ENCODE measurements around the gene CPAMD8. TPM values are rescaled to one million over a fixed set of nuclear protein-coding genes. Genes with fewer than 3 reads are reported as not detected.

CPAMD8 gene
- total and polyA plus RNA-seq, 11 donors, result 5.2 to 49.5 (median 16.9) TPM

GRCh38 chr19:16911046-16911445, 115.6 kb downstream of the CPAMD8 start:
- DNase-seq (no peak), ATAC-seq (no peak)
- Histone ChIP-seq H3K4me1 (no peaks in the 10 kb centered on the region), H3K36me3 (peaks cover 0 to 12% (median 0%) of the 10 kb centered on the region in 9 donors), H3K27me3 (no peaks in the 10 kb centered on the region), H3K27ac (no peak overlapping the region), H3K9me3 (peaks cover 0 to 39% (median 23%) of the 10 kb centered on the region in 12 donors), H3K4me3 (no peak overlapping the region)
- TF ChIP-seq POLR2A (IDR thresholded peaks at IDR 0.05) (no peak), CTCF (IDR thresholded peaks at IDR 0.05) (no peak)
- intact Hi-C loops (cut with DNase I), result no loop called here
- WGBS, 4 donors, result 88 to 94% (median 93%) methylated on average over 7 of the region's 7 CpGs

- DNase-seq, result no peak
- peaks cover 0 to 8% (median 0%) of the 10 kb centered on the region in 9 donors for H3K36me3 ChIP-seq
Measured at GRCh38 chr19:16908759-16909158, 117.9 kb downstream of the CPAMD8 start.

GRCh38 chr19:16904599-16904998, 122.0 kb downstream of the CPAMD8 start:
- H3K4me3 ChIP-seq, result no peak overlapping the region
- intact Hi-C loops (cut with DNase I), result loop anchor here in 4 of 10 donors (5.0 to 10.0 kb wide), 2 partner anchors 120 to 132 kb away; no protein-coding TSS in a partner anchor
- peaks cover 0 to 5% (median 0%) of the 10 kb centered on the region in 12 donors for H3K4me1 ChIP-seq
- 49 to 87% (median 72%) methylated on average over 5 of the region's 5 CpGs for WGBS, 4 donors
- peaks cover 0 to 6% (median 0%) of the 10 kb centered on the region in 9 donors for H3K36me3 ChIP-seq
- H3K27me3 ChIP-seq, result no peaks in the 10 kb centered on the region
- DNase-seq (no peak), ATAC-seq (no peak)
- no peaks in the 10 kb centered on the region for H3K9me3 ChIP-seq
- TF ChIP-seq POLR2A (IDR thresholded peaks at IDR 0.05), result no peak
- no peak for TF ChIP-seq CTCF (IDR thresholded peaks at IDR 0.05)
- no peak overlapping the region for H3K27ac ChIP-seq

More at GRCh38 chr19:16908759-16909158, 117.9 kb downstream of the CPAMD8 start:
- intact Hi-C loops (cut with DNase I), result loop anchor here in 1 of 10 donors (10.0 kb wide), 1 partner anchor 124 kb away; no protein-coding TSS in a partner anchor
- TF ChIP-seq CTCF (IDR thresholded peaks at IDR 0.05), result no peak
- TF ChIP-seq POLR2A (IDR thresholded peaks at IDR 0.05), result no peak
- 76 to 85% (median 80%) methylated on average over 7 to 12 of the region's 12 CpGs for WGBS, 4 donors
- no peak for ATAC-seq
- no peaks in the 10 kb centered on the region for H3K27me3 ChIP-seq
- no peaks in the 10 kb centered on the region for H3K4me1 ChIP-seq
- peaks cover 0 to 23% (median 17%) of the 10 kb centered on the region in 12 donors for H3K9me3 ChIP-seq
- H3K27ac ChIP-seq, result no peak overlapping the region
- no peak overlapping the region for H3K4me3 ChIP-seq

GRCh38 chr19:16903347-16903746, 123.3 kb downstream of the CPAMD8 start:
- whole genome bisulfite sequencing, 4 donors, result 86 to 94% (median 90%) methylated on average over 7 of the region's 7 CpGs
- H3K4me1 ChIP-seq, result peaks cover 0 to 11% (median 0%) of the 10 kb centered on the region in 12 donors
- H3K4me3 ChIP-seq, result no peak overlapping the region
- H3K27ac ChIP-seq, result no peak overlapping the region
- intact Hi-C loops (cut with DNase I), result loop anchor here in 4 of 10 donors (5.0 to 10.0 kb wide), 2 partner anchors 119 to 131 kb away; no protein-coding TSS in a partner anchor
- ATAC-seq, result no peak
- H3K9me3 ChIP-seq, result no peaks in the 10 kb centered on the region
- H3K27me3 ChIP-seq, result no peaks in the 10 kb centered on the region
- peak in 1 of 5 donors; percentile 25 for DNase-seq
- TF ChIP-seq POLR2A (IDR thresholded peaks at IDR 0.05), result no peak
- no peak for TF ChIP-seq CTCF (IDR thresholded peaks at IDR 0.05)
- peaks cover 0 to 6% (median 0%) of the 10 kb centered on the region in 9 donors for H3K36me3 ChIP-seq

Data from heart left ventricle (tissue), 16 donors.